Measurements from ENCODE around the gene MZT2B. TPM values are rescaled to one million over a fixed set of nuclear protein-coding genes. Genes with fewer than 3 reads are reported as not detected.
A peak's percentile ranks its signal among the peaks of the same experiment; 100 is the strongest.

Gene MZT2B
- total and polyA plus RNA-seq, 2 donors (not counting 1 experiment from before 2014, with no cell fraction given): 119 to 152 TPM

DNA sequence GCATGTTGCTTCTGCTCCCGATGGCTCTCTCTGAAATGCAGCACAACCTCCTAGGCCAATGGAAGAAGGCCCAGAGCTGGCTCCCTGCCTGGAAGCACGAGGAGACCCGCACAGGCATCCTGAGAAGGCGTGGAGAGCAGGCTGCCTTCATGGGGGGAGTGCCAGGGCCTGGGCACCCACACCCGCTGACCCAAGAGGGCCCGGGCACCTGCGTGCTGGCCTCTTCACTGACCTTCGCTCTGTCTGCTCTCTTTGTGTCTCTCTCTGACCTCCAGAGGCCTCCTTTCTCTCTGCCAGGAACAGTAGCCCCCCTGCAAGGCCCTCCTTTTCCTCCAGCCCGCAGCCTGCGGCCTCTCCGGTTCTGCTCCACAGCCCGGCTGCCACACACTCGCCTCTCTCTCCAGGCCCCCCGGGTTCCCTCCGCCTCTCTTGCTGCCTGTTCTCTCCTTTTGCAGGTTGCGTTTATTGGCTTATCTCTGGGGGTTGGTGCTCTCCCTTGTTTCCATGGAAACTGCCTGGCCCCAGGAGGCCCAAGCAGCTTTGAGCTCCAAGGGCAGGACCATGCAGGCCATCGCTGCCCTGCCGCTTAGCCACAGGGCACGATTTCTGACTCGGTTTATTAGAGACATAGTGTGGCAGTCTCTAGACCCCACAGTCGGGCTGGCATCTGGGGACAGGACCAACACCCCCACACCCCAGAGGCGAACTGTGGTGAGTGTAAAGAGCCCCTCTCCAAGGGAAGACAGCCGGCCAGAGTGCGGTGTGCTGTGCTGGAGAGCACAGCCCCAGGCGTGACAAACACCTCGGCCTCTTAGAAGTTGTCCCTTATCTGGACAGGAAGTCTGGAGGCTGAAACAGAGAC lies 1.7 kb downstream of the MZT2B start:
- Mint-ChIP-seq H3K4me1 (peaks cover 20% of the 10 kb centered on the region), H3K27me3 (no peaks in the 10 kb centered on the region), H3K4me3 (peak overlapping the region; percentile 77), H3K27ac (peak overlapping the region; percentile 50), H3K9me3 (ENCODE audit: insufficient read depth) (no peaks in the 10 kb centered on the region)
- no peaks in the 10 kb centered on the region for H3K27me3 ChIP-seq (replicated peaks in 1 of 4; ENCODE audit: control extremely low read depth in 1 of 4, control insufficient read depth in 3 of 4, insufficient read depth in 4 of 4, low read length in 3 of 4)
- H3K4me1 ChIP-seq (ENCODE audit: control insufficient read depth in 2 of 2, insufficient read depth in 2 of 2, low read length in 2 of 2): peaks cover 14 to 21% of the 10 kb centered on the region in 2 donors
- TF ChIP-seq, protein P1, sequence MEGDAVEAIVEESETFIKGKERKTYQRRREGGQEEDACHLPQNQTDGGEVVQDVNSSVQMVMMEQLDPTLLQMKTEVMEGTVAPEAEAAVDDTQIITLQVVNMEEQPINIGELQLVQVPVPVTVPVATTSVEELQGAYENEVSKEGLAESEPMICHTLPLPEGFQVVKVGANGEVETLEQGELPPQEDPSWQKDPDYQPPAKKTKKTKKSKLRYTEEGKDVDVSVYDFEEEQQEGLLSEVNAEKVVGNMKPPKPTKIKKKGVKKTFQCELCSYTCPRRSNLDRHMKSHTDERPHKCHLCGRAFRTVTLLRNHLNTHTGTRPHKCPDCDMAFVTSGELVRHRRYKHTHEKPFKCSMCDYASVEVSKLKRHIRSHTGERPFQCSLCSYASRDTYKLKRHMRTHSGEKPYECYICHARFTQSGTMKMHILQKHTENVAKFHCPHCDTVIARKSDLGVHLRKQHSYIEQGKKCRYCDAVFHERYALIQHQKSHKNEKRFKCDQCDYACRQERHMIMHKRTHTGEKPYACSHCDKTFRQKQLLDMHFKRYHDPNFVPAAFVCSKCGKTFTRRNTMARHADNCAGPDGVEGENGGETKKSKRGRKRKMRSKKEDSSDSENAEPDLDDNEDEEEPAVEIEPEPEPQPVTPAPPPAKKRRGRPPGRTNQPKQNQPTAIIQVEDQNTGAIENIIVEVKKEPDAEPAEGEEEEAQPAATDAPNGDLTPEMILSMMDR (IDR thresholded peaks at IDR 0.05): no peak
- TF ChIP-seq EZH2 (IDR thresholded peaks at IDR 0.05; ENCODE audit: borderline replicate concordance, insufficient read depth, low read depth, low read length, poor library complexity, severe bottlenecking): no peak
- ChIA-PET POLR2A (no interaction called here), CTCF (no interaction called here)
- peak overlapping the region; percentile 86 for H3K4me2 ChIP-seq (replicated peaks; ENCODE audit: low read depth, low read length, poor library complexity, severe bottlenecking)
- 95% methylated on average over 20 of the region's 26 CpGs for WGBS (ENCODE audit: insufficient coverage)
- H4K20me1 ChIP-seq (ENCODE audit: control insufficient read depth, insufficient read depth, low read length, poor library complexity, severe bottlenecking): peaks cover 2% of the 10 kb centered on the region
- H3K9me3 ChIP-seq (ENCODE audit: control extremely low read depth in 1 of 3, control insufficient read depth in 2 of 3, insufficient read depth in 1 of 3, low read length in 2 of 3): no peaks in the 10 kb centered on the region
- H3K36me3 ChIP-seq (replicated peaks in 1 of 2; ENCODE audit: control extremely low read depth in 1 of 2, control insufficient read depth in 1 of 2, extremely low read depth in 1 of 2, insufficient read depth in 2 of 2, low read length in 1 of 2): no peaks in the 10 kb centered on the region
- no peak for ATAC-seq (ENCODE audit: low read depth)
- DNase-seq: no peak
- H2AFZ ChIP-seq (ENCODE audit: insufficient read depth, low read depth, low read length, poor library complexity, severe bottlenecking): peak overlapping the region; percentile 18
- no peak overlapping the region for H3K9ac ChIP-seq (ENCODE audit: low read length)
- no peak overlapping the region for H3K27ac ChIP-seq (ENCODE audit: low read length in 2 of 2)
- peaks cover 46% of the 10 kb centered on the region for H3K79me2 ChIP-seq (ENCODE audit: control insufficient read depth, insufficient read depth, low read length)
- intact Hi-C loops (cut with micrococcal nuclease): loop anchor here (2.0 to 10.0 kb wide), 2 partner anchors 149 to 1869 kb away; partner anchors contain the start of gene HS6ST1
- no peak overlapping the region for H3K4me3 ChIP-seq (ENCODE audit: control extremely low read depth in 1 of 5, extremely low read depth in 1 of 5, insufficient read depth in 1 of 5, low read depth in 2 of 5, low read length in 4 of 5)

DNA sequence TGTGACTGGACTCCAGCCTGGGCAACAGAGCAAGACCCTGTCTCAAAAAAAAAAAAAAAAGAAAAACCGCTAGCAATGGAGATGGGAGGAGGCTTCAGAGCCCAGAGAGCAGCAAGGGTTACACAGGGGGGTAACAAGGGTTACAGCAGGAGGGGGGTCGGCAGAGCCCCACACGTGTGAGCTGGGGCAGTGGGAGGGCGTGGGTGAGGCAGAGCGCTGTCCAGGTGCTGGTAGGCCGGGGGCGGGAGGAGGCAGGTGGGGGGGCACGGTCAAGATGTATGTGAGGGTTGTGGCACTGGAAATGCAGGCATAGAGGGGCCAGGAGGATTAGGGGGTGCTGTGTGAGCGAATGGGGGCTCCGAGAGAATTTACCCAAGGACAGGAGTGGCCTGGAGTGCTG lies 3.4 kb downstream of the MZT2B start:
- H3K4me3 ChIP-seq (ENCODE audit: control extremely low read depth in 1 of 5, extremely low read depth in 1 of 5, insufficient read depth in 1 of 5, low read depth in 2 of 5, low read length in 4 of 5): no peak overlapping the region
- no peaks in the 10 kb centered on the region for H3K36me3 ChIP-seq (replicated peaks in 1 of 2; ENCODE audit: control extremely low read depth in 1 of 2, control insufficient read depth in 1 of 2, extremely low read depth in 1 of 2, insufficient read depth in 2 of 2, low read length in 1 of 2)
- ChIA-PET CTCF (no interaction called here), POLR2A (interaction anchor here (0.6 kb wide), 1 partner anchor 10 kb away, joined by 3 read pairs; no protein-coding TSS in a partner anchor)
- H3K27ac ChIP-seq (ENCODE audit: low read length in 2 of 2): no peak overlapping the region
- no peaks in the 10 kb centered on the region for H3K9me3 ChIP-seq (ENCODE audit: control extremely low read depth in 1 of 3, control insufficient read depth in 2 of 3, insufficient read depth in 1 of 3, low read length in 2 of 3)
- H3K9ac ChIP-seq (ENCODE audit: low read length): no peak overlapping the region
- no peak overlapping the region for H3K4me3 Mint-ChIP-seq
- no peak overlapping the region for H3K4me2 ChIP-seq (replicated peaks; ENCODE audit: low read depth, low read length, poor library complexity, severe bottlenecking)
- peaks cover 30% of the 10 kb centered on the region for H3K79me2 ChIP-seq (ENCODE audit: control insufficient read depth, insufficient read depth, low read length)
- no peak for DNase-seq
- TF ChIP-seq, protein P1 (IDR thresholded peaks at IDR 0.05): no peak
- TF ChIP-seq EZH2 (IDR thresholded peaks at IDR 0.05; ENCODE audit: borderline replicate concordance, insufficient read depth, low read depth, low read length, poor library complexity, severe bottlenecking): no peak
- H3K27me3 ChIP-seq (replicated peaks in 1 of 4; ENCODE audit: control extremely low read depth in 1 of 4, control insufficient read depth in 3 of 4, insufficient read depth in 4 of 4, low read length in 3 of 4): no peaks in the 10 kb centered on the region
- H3K27me3 Mint-ChIP-seq: no peaks in the 10 kb centered on the region
- no peak for ATAC-seq (ENCODE audit: low read depth)
- peaks cover 12 to 17% of the 10 kb centered on the region in 2 donors for H3K4me1 ChIP-seq (ENCODE audit: control insufficient read depth in 2 of 2, insufficient read depth in 2 of 2, low read length in 2 of 2)
- WGBS (ENCODE audit: insufficient coverage): 97% methylated on average over 2 of the region's 10 CpGs
- H3K27ac Mint-ChIP-seq: no peak overlapping the region
- no peaks in the 10 kb centered on the region for H4K20me1 ChIP-seq (ENCODE audit: control insufficient read depth, insufficient read depth, low read length, poor library complexity, severe bottlenecking)
- no peaks in the 10 kb centered on the region for H3K9me3 Mint-ChIP-seq (ENCODE audit: insufficient read depth)
- intact Hi-C loops (cut with micrococcal nuclease): loop anchor here (10.0 kb wide), 1 partner anchor 1871 kb away; the partner anchor contains the start of gene HS6ST1
- peaks cover 18% of the 10 kb centered on the region for H3K4me1 Mint-ChIP-seq
- H2AFZ ChIP-seq (ENCODE audit: insufficient read depth, low read depth, low read length, poor library complexity, severe bottlenecking): no peak overlapping the region
